Trophoblast cell (in vitro differentiated cells and primary cell): ENCODE measurements around the gene LHFPL2.

Experiments used
- DNase-seq, 2 donors: peaks; one replicate each; pipeline ENCODE4 v3.0.0-alpha.2; 2016
- H2AFZ ChIP-seq: 2 replicates; pipeline ENCODE4 v1.6.1; 2013; ENCODE audit warnings: low read length, moderate library complexity, mild to moderate bottlenecking; ENCODE audit not compliant: insufficient read depth, poor library complexity
- H2AK5ac ChIP-seq: 2 replicates; pipeline ENCODE4 v1.6.1; 2013; ENCODE audit warnings: mild to moderate bottlenecking, low read length
- H2BK120ac ChIP-seq: 2 replicates; pipeline ENCODE4 v1.6.1; 2013; ENCODE audit warnings: low read length, mild to moderate bottlenecking, moderate library complexity; ENCODE audit not compliant: insufficient read depth, poor library complexity
- H2BK12ac ChIP-seq: 2 replicates; pipeline ENCODE4 v1.6.1; 2013; ENCODE audit warnings: mild to moderate bottlenecking, low read length, moderate library complexity
- H2BK5ac ChIP-seq: 2 replicates; pipeline ENCODE4 v1.6.1; 2013; ENCODE audit warnings: low read length, low read depth, moderate library complexity, mild to moderate bottlenecking; ENCODE audit not compliant: poor library complexity
- H3K14ac ChIP-seq: 2 replicates; pipeline ENCODE4 v1.6.1; 2013; ENCODE audit warnings: mild to moderate bottlenecking, low read length
- H3K18ac ChIP-seq: 2 replicates; pipeline ENCODE4 v1.6.1; 2013; ENCODE audit warnings: mild to moderate bottlenecking, low read length
- H3K23ac ChIP-seq: 2 replicates; pipeline ENCODE4 v1.6.1; 2013; ENCODE audit warnings: low read length
- H3K27ac ChIP-seq: 2 replicates; pipeline ENCODE4 v1.5.1; 2013; ENCODE audit warnings: low read depth, mild to moderate bottlenecking, inconsistent platforms, low read length, moderate library complexity
- H3K27me3 ChIP-seq: 2 replicates; pipeline ENCODE4 v1.6.1; 2013; ENCODE audit warnings: inconsistent platforms, mild to moderate bottlenecking, low read length, moderate library complexity; ENCODE audit not compliant: insufficient read depth
- H3K36me3 ChIP-seq, 2 experiments: 1 replicate in 1 of 2; 2 replicates in 1 of 2; pipeline ENCODE4 v1.6.1; 2013; ENCODE audit warnings: low read length in 2 of 2, mild to moderate bottlenecking in 2 of 2, moderate library complexity in 1 of 2; ENCODE audit not compliant: insufficient read depth in 2 of 2, control insufficient read depth in 1 of 2
- H3K4ac ChIP-seq: 2 replicates; pipeline ENCODE4 v1.6.1; 2013; ENCODE audit warnings: low read depth, mild to moderate bottlenecking, low read length, moderate library complexity
- H3K4me1 ChIP-seq, 2 experiments: 1 replicate in 1 of 2; 2 replicates in 1 of 2; pipeline ENCODE4 v1.6.1; 2013; ENCODE audit warnings: low read length in 2 of 2, mild to moderate bottlenecking in 2 of 2, moderate library complexity in 1 of 2; ENCODE audit not compliant: insufficient read depth in 2 of 2, control insufficient read depth in 1 of 2
- H3K4me2 ChIP-seq: 2 replicates; pipeline ENCODE4 v1.6.1; 2013; ENCODE audit warnings: inconsistent platforms, mild to moderate bottlenecking, low read length, moderate library complexity
- H3K4me3 ChIP-seq: 2 replicates; pipeline ENCODE4 v1.5.1; 2013; ENCODE audit warnings: mild to moderate bottlenecking, low read depth, low read length, inconsistent platforms
- H3K79me1 ChIP-seq: one replicate; pipeline ENCODE4 v1.6.1; 2013; ENCODE audit warnings: low read length
- H3K79me2 ChIP-seq: 2 replicates; pipeline ENCODE4 v1.6.1; 2013; ENCODE audit warnings: low read length, mild to moderate bottlenecking; ENCODE audit not compliant: control insufficient read depth, insufficient read depth, poor library complexity
- H3K9ac ChIP-seq: 2 replicates; pipeline ENCODE4 v1.6.1; 2013; ENCODE audit warnings: mild to moderate bottlenecking, low read length
- H3K9me3 ChIP-seq: 2 replicates; pipeline ENCODE4 v1.6.1; 2013; ENCODE audit warnings: low read depth, mild to moderate bottlenecking, control low read depth, inconsistent platforms, low read length; ENCODE audit not compliant: insufficient read depth
- H4K12ac ChIP-seq: 2 replicates; pipeline ENCODE4 v1.6.1; 2013; ENCODE audit warnings: low read depth, mild to moderate bottlenecking, low read length, moderate library complexity
- H4K8ac ChIP-seq: 2 replicates; pipeline ENCODE4 v1.6.1; 2013; ENCODE audit warnings: low read depth, mild to moderate bottlenecking, low read length, moderate library complexity
- H4K91ac ChIP-seq: one replicate; pipeline ENCODE4 v1.6.1; 2013; ENCODE audit warnings: low read depth, mild to moderate bottlenecking, low read length, moderate library complexity
- WGBS: extraction: QIAGEN DNeasy Blood & Tissue Kit; methylation state at CpG from one replicate; pipeline ENCODE4 v1.1.7; 2013; ENCODE audit warnings: missing lambda C conversion rate; ENCODE audit not compliant: insufficient read length, insufficient coverage; ENCODE audit errors: extremely low coverage; 5-methylcytosine and 5-hydroxymethylcytosine counted together

Gene LHFPL2

GRCh38 chr5:78598973-78599372 is 49.6 kb downstream of the LHFPL2 start:
- H2BK12ac ChIP-seq, result no peak overlapping the region
- WGBS, result no CpG with 5 or more reads among the region's 9 CpGs

GRCh38 chr5:78597974-78598371 is 50.6 kb downstream of the LHFPL2 start:
- H4K91ac ChIP-seq, result no peak overlapping the region
- no peak overlapping the region for H2AK5ac ChIP-seq
- H2BK120ac ChIP-seq, result no peak overlapping the region
- H2AFZ ChIP-seq, result no peak overlapping the region
- H4K12ac ChIP-seq, result no peak overlapping the region
- no peaks in the 10 kb centered on the region for H3K9me3 ChIP-seq
- H3K4ac ChIP-seq, result peak overlapping the region; percentile 37
- peaks cover 6% of the 10 kb centered on the region for H3K79me1 ChIP-seq
- H3K27ac ChIP-seq, result no peak overlapping the region
- H3K4me2 ChIP-seq, result no peak overlapping the region
- H3K4me3 ChIP-seq, result no peak overlapping the region
- no peak overlapping the region for H2BK5ac ChIP-seq
- H3K4me1 ChIP-seq, result peaks cover 6 to 15% of the 10 kb centered on the region in 2 experiments
- H3K9ac ChIP-seq, result no peak overlapping the region
- peaks cover 7% of the 10 kb centered on the region for H3K79me2 ChIP-seq
- H3K14ac ChIP-seq, result no peak overlapping the region
- no peak overlapping the region for H3K23ac ChIP-seq
- no peak overlapping the region for H2BK12ac ChIP-seq
- no peak for DNase-seq
- H3K36me3 ChIP-seq, result no peaks in the 10 kb centered on the region
- H3K18ac ChIP-seq, result no peak overlapping the region
- no peaks in the 10 kb centered on the region for H3K27me3 ChIP-seq
- H4K8ac ChIP-seq, result no peak overlapping the region

More at GRCh38 chr5:78598973-78599372, 49.6 kb downstream of the LHFPL2 start:
- Histone ChIP-seq H2AFZ (no peak overlapping the region), H3K18ac (no peak overlapping the region), H3K4me3 (no peak overlapping the region), H4K12ac (no peak overlapping the region), H4K91ac (no peak overlapping the region), H3K27ac (no peak overlapping the region), H3K4ac (no peak overlapping the region), H2BK5ac (no peak overlapping the region), H4K8ac (no peak overlapping the region), H3K9me3 (no peaks in the 10 kb centered on the region), H3K79me1 (peaks cover 6% of the 10 kb centered on the region), H3K9ac (no peak overlapping the region), H2BK120ac (no peak overlapping the region), H3K4me1 (peaks cover 6 to 14% of the 10 kb centered on the region in 2 experiments), H3K23ac (no peak overlapping the region), H3K14ac (no peak overlapping the region), H3K27me3 (no peaks in the 10 kb centered on the region), H3K4me2 (no peak overlapping the region), H3K36me3 (no peaks in the 10 kb centered on the region), H2AK5ac (no peak overlapping the region), H3K79me2 (peaks cover 5% of the 10 kb centered on the region)
- no peak for DNase-seq

GRCh38 chr5:78597068-78597973 is 51.3 kb downstream of the LHFPL2 start:
- WGBS, result no CpG with 5 or more reads among the region's 5 CpGs
- peak in 1 of 2 donors; percentile 30 for DNase-seq
- Histone ChIP-seq H2AFZ (no peak overlapping the region), H3K23ac (no peak overlapping the region), H3K27me3 (no peaks in the 10 kb centered on the region), H3K79me2 (peaks cover 5% of the 10 kb centered on the region), H3K4me1 (peaks cover 7 to 14% of the 10 kb centered on the region in 2 experiments), H3K4me2 (no peak overlapping the region), H3K36me3 (no peaks in the 10 kb centered on the region), H3K14ac (no peak overlapping the region), H3K4ac (peak overlapping the region; percentile 88), H4K8ac (no peak overlapping the region), H3K79me1 (peaks cover 6% of the 10 kb centered on the region), H2BK120ac (no peak overlapping the region), H3K27ac (no peak overlapping the region), H3K9ac (no peak overlapping the region), H3K4me3 (no peak overlapping the region), H4K91ac (no peak overlapping the region), H3K18ac (no peak overlapping the region), H4K12ac (no peak overlapping the region), H2BK12ac (peak overlapping the region; percentile 75), H2BK5ac (no peak overlapping the region), H2AK5ac (no peak overlapping the region), H3K9me3 (no peaks in the 10 kb centered on the region)

GRCh38 chr5:78595458-78595921 is 53.1 kb downstream of the LHFPL2 start:
- no CpG with 5 or more reads among the region's 4 CpGs for WGBS
- Histone ChIP-seq H3K4me1 (peaks cover 11 to 16% of the 10 kb centered on the region in 2 experiments), H3K27me3 (no peaks in the 10 kb centered on the region), H2AK5ac (no peak overlapping the region), H3K79me1 (peaks cover 6% of the 10 kb centered on the region), H4K12ac (no peak overlapping the region), H2BK120ac (no peak overlapping the region), H3K27ac (peak overlapping the region; percentile 29), H3K18ac (no peak overlapping the region), H3K4me3 (no peak overlapping the region), H3K9ac (no peak overlapping the region), H4K91ac (no peak overlapping the region), H3K4ac (no peak overlapping the region), H3K4me2 (no peak overlapping the region), H3K79me2 (peaks cover 5% of the 10 kb centered on the region), H3K9me3 (no peaks in the 10 kb centered on the region), H3K36me3 (no peaks in the 10 kb centered on the region), H2AFZ (no peak overlapping the region), H3K23ac (no peak overlapping the region), H4K8ac (no peak overlapping the region), H3K14ac (no peak overlapping the region), H2BK12ac (no peak overlapping the region), H2BK5ac (peak overlapping the region; percentile 11)
- no peak for DNase-seq
